GM21825 (cell line): ENCODE data around the gene FGF13.

Experiments
- ATAC-seq: cut with Tn5 transposase; IDR thresholded peaks from one replicate; pipeline ENCODE4 v1.9.1; 2021; ENCODE audit warnings: mild to moderate bottlenecking, moderate library complexity; ENCODE audit not compliant: unreplicated experiment

Gene FGF13

GRCh38 chrX:138664466-138664865 is 47.1 kb downstream of the FGF13 start:
- ATAC-seq = no peak

GRCh38 chrX:138664016-138664415 is 47.5 kb downstream of the FGF13 start:
- no peak for ATAC-seq

- ATAC-seq = no peak
These were observed 60.0 kb downstream of the FGF13 start for GRCh38 chrX:138651494-138651893.

- ATAC-seq = no peak
These were observed 62.9 kb downstream of the FGF13 start for GRCh38 chrX:138648568-138648967.

GRCh38 chrX:138638996-138639395 is 72.5 kb downstream of the FGF13 start:
- ATAC-seq = no peak
